HT-29 (cell line): Measurements from ENCODE around the gene EPC2. TPM values are rescaled to one million over a fixed set of nuclear protein-coding genes. Genes with fewer than 3 reads are reported as not detected.

Experiments
- DNase-seq: peaks from one replicate; pipeline ENCODE4 v3.0.0-alpha.2; 2015; ENCODE audit warnings: low spot score
- total RNA-seq: library from RNA; depleted of rRNA; stranded (reverse); fragments of >200 nt; shearing (Covaris generic); gene quantifications from 2 replicates; pipeline ENCODE4 v1.2.3, GENCODE V29; 2014; rRNA removed

Gene EPC2, protein sequence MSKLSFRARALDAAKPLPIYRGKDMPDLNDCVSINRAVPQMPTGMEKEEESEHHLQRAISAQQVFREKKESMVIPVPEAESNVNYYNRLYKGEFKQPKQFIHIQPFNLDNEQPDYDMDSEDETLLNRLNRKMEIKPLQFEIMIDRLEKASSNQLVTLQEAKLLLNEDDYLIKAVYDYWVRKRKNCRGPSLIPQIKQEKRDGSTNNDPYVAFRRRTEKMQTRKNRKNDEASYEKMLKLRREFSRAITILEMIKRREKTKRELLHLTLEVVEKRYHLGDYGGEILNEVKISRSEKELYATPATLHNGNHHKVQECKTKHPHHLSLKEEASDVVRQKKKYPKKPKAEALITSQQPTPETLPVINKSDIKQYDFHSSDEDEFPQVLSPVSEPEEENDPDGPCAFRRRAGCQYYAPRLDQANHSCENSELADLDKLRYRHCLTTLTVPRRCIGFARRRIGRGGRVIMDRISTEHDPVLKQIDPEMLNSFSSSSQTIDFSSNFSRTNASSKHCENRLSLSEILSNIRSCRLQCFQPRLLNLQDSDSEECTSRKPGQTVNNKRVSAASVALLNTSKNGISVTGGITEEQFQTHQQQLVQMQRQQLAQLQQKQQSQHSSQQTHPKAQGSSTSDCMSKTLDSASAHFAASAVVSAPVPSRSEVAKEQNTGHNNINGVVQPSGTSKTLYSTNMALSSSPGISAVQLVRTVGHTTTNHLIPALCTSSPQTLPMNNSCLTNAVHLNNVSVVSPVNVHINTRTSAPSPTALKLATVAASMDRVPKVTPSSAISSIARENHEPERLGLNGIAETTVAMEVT
- total RNA-seq = 9.0 and 12.0 TPM in 2 replicates

DNA sequence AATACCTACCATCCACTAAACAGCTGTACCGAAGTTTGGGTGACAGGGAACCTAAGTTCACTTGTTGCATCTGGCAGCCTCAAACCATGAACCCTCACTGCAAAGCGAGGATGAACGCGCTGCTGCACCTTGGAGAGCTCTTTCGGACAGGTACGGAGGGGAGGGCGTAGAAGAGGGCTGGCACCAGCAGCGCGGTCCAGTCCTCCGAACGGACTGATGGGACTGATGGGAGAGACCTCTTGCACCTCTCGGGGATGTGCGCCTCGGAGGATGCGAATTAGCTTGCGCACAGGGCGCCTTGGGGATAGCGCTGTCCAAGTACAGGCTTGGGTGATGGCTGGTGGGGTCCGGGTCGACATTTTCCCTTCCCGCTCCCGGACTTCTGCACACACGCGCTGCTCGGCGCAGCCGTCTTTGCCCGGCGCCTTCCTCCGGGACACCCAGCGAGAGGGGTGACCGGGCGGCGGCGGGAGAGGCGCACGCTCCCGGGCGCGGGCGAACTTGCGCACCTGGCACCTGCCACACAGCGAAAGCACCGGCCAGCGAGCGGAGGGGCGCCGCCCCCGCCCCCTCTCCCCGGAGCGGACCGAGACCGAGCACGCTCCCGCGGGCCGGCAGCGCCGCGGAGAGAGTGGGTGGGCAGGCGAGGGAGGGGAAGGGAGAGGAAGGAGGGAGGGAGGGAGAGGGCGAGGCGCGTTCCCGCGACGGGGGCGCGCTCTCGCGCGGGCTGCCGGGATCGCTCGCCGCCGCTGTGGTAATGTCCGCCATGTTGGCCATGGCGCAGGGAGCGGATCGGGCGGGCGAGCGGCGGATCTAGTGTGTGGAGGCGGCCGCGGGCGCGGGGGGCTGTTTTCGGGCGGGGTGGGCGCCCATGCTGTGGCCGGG, at the start of gene EPC2:
Gene EPC2, plus strand, starts transcription at position 754 of the 885 bp plus-strand sequence. CDS start 267 bp downstream, outside the sequence.
- peak; percentile 86 for DNase-seq

GRCh38 chr2:148596018-148596417, 48.5 kb upstream of the EPC2 start:
- no peak for DNase-seq

DNA sequence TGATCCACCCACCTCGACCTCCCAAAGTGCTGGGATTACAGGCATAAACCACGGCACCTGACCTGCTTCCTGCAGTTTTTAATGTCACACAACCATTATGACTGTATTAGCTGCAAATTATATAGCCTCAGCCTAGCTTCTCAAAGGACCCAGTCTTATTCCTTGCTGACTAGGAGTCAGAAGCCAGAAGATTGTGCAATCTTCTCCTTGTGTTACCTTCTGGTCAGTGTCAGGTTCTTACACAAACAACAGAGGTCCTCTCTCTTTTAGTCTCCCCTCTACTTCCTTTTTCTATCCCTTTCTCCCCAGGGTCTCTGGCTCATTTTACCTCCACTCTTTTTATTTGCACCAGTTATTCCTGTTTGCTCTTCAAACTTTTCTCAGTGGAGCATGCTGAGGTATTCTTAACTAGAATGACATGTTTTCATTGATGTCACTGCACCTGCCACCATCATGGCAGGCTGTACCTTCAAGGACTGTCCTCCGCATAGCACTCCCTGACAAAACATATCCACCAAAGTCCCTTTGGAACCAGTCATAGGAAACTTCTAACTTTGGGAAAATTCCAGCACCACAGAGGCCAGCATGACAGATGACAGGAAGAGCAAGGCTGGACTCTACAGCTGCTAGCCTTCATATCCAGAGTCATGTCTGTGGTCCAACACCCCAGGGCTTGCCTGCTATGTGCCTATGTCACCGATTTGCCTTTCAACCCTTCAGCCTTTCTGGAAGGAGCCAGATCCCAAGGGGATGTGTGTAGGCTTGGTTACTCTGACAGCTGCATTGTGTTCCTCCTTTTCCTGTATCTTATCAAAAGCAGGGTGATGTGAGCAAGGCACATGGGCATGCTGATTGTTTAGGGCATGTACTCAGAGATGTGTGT, 45.2 kb upstream of the EPC2 start:
- no peak for DNase-seq

DNA sequence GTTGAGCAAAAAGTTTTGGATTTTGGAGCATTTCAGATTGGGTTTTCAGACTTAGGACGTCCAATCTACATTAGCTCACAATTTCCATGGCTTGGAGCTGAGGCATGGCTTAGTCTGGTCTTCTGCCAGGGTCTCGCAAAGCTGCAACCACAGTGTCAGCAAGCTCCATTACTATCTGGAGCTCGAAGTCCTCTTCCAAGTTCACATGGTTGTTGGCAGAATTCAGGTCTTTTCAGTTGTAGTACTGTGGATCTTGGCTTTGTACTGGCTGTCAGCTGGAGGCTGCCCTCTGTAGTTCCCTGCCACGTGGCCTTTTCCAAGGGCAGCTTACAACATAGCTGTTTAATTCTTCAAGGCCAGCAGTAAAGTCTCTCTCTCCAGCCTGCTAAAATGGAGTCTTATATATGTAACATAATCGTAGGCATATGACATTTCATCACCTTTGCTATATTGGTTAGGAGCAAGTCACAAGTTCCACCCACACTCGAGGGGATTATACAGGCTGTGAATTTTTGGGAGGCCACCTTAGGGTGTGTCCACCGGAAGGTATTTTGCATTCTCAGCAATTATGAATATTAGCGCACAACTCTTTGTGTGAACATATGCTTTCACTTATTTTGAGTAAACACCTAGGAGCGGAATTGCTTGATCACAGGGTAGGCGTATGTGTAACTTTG, 41.5 kb upstream of the EPC2 start:
- no peak for DNase-seq

DNA sequence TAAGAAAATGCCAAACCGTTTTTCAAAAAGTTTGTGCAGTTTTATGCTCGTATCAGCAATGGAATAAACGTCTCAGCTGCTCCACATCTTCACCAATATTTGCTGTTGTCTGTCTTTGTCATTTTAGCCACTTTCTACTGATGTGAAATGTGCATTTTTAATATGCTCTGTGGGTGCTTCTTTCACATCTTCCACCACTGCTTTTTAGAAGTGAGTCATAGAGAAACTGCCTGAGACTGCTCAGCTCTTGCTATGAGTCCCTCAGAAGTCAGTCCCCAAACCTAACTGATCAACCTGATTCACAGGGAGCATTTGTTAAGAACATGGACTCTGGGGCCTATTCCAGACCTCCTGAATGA, 41.0 kb upstream of the EPC2 start:
- DNase-seq = no peak

DNA sequence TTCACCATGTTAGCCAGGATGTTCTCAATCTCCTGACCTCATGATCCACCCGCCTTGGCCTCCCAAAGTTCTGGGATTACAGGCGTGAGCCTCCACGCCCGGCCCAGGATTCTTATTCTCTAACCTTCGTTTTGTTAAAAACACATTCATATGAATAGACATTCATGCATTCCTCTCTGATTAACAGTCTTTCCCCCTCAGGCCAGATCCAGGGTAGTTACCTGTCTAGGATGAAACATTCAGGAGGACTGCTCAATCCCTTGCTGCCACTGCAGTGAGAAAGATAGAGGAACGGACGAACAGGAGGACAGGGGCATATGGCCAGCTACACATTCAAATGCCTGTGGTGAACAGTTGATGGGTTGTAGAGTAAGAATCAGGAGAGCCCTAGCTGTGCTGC, 39.6 kb upstream of the EPC2 start:
- no peak for DNase-seq

GRCh38 chr2:148607566-148607965, 37.0 kb upstream of the EPC2 start:
- DNase-seq = no peak

GRCh38 chr2:148613231-148614013, 31.1 kb upstream of the EPC2 start:
- DNase-seq = no peak

GRCh38 chr2:148614014-148614321, 30.6 kb upstream of the EPC2 start:
- no peak for DNase-seq

- DNase-seq = no peak
Observed at GRCh38 chr2:148614322-148615049, 30.1 kb upstream of the EPC2 start.

DNA sequence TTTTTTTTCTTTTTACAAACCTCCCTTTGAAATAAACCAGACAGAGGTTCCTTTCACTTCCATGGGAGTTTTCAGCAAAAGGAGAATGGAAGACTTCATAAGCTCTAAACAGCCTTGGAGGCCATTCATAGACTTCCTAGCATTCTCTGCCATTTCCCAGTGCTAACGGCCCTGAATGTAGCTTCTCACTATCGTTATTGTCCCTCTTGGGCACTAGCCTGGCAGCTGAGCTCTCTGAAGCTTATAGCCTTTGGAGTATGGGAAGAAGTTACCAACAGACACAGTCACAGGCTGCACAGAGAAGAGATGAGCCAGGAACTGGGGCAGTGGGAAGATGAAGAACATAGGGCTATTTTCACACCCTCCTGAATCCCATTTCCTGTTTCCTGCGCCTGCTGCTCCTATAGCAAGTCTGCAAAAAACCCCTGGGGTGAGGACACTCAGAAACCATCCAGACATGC, 29.1 kb upstream of the EPC2 start:
- no peak for DNase-seq

GRCh38 chr2:148616662-148617061, 27.9 kb upstream of the EPC2 start:
- DNase-seq = no peak

DNA sequence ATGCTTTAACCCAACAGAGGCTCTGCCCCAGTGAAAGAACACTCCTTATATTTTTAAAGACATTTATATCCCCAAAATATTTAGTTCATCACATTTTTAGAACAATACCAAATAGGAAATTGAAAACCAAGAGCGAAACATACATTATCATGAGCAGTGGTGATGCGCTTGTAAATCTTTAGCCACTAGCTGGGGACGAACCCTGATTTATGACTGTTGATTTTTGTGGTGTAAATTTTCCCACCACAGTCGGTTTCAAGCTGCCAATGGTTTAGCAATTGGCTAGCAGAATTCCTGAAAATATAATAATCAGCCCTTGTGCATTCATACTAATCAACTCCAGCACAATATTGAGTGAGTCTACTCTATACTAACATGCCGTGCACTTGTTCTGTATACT, 27.3 kb upstream of the EPC2 start:
- DNase-seq = no peak

DNA sequence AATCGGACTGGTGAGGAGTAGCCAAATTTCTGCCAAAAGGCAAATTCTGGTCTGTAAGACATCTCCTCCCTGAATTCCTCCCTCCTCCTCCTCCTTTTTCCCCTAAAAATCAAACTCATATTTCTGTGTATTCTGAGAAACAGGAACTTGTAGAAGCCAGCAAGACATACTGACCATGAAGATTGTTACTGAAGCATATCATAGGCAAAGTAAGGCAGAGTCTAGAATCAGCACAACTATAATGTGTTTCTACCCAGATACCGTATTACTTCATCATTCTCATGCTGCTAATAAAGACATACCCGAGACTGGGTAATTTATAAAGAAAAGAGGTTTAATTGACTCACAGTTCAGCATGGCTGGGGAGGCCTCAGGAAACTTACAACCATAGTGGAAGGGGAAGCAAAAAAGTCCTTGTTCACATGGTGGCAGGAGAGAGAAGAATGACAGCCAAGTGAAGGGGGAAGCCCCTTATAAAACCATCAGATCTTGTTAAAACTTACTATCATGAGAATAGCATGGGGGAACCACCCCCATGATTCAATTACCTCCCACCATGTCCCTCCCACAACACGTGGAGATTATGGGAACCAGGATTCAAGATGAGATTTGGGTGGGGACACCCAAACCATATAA, 24.9 kb upstream of the EPC2 start:
- no peak for DNase-seq

GRCh38 chr2:148622366-148622765, 22.2 kb upstream of the EPC2 start:
- DNase-seq = no peak

GRCh38 chr2:148623086-148623485, 21.5 kb upstream of the EPC2 start:
- no peak for DNase-seq

DNA sequence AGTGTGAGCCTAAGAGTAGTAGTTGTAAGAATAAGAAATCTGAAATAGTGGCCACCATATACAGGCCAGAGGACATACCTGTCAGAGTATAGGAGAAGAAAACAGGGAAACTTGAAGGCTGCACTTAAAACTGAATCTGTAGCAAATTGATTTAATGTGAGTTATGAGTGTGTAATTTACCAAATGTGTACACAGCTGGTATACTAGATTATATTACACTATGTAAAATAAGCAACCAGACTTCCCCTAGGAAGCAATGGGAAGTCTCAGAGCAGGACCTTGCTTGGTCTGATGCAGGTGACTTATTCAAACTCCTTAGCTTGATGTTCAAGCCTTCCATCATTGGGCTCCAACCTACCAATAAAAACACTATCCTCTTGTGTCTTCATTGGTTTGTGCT, 17.3 kb upstream of the EPC2 start:
- no peak for DNase-seq

GRCh38 chr2:148634749-148635148, 9.8 kb upstream of the EPC2 start:
- no peak for DNase-seq
